CD4-positive, alpha-beta T cell treated with Interleukin-17A for 1 hour (primary cell): ENCODE data around the gene TM4SF1.

Source experiments
- DNase-seq: peaks from one replicate; pipeline ENCODE4 v3.0.0-alpha.2; 2020

The TM4SF1 gene

DNA sequence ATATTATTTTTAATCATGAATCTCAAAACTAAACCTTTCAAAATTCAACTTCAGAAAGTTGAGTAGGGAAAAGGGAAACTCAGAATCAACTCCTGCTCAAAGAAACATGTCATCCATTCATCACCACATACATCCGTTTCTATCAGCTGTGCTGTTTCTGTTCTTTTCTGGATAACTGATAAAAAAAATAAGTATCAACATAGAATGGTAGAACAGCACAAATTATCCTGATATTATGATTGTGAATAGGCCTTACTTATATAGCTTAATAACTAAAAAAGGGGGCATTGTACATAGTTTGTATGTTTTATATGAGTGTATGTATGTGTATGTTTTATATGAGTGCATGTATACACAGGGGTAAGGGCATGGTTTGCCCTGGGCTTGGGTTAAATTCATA is 3.1 kb downstream of the TM4SF1 start:
- no peak for DNase-seq

DNA sequence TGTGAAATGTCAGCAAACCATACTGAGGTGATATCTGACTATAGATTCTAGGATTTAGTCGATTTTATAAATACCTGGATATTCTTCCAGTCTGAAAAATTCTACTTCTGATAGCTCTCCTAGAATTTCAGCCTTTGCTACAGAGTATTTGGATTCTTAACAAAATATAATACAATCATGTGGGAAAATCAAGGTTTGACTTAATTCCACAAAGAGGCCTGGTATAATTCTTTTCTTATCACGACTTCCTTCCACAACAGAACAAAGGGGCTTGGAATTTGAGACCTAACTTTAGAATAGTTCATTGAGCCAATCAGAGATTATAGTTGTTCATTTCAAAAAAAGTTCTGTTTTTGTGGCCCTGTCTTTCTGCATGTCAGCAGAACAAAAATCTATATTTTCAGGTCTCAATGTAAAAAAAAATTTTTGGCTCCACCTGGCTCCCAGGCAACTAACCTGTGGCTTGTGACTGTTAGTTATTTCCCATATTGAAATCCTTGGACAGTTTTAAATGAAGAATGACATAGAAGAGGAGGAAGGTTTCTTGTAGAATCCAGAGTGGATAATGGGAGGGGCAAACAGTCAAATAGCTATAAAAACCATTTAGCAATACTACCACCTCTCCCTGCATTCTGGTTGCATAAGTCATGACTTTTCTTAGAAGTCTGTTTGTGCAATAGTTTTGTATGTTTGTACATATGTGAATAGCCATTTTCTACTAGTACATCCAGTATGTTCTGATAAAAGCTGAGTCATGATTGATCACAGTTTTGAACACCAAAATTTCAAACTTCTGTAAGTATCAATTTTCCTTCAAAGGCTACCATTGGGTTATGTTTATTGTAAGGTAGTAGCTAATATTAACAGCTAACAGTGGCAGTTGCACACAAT is 4.0 kb downstream of the TM4SF1 start:
- DNase-seq = no peak

DNA sequence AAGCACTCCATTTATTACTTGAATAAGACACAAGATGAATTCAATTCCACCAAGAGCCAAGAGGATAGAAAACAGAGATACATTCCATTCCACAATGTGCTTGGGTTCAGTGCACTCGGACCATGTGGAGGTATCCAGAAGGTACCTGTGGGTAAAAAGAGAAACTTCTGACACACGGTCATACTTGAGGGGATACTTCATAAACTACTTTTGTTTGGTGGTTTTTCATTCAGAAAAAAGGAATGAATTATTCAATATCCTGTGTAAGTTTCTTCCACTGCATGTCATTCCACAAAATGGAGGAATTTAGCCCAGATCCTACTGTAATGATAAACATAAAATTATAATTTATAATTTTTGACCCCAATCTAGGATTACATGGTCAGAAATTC is 5.7 kb downstream of the TM4SF1 start:
- DNase-seq = no peak

DNA sequence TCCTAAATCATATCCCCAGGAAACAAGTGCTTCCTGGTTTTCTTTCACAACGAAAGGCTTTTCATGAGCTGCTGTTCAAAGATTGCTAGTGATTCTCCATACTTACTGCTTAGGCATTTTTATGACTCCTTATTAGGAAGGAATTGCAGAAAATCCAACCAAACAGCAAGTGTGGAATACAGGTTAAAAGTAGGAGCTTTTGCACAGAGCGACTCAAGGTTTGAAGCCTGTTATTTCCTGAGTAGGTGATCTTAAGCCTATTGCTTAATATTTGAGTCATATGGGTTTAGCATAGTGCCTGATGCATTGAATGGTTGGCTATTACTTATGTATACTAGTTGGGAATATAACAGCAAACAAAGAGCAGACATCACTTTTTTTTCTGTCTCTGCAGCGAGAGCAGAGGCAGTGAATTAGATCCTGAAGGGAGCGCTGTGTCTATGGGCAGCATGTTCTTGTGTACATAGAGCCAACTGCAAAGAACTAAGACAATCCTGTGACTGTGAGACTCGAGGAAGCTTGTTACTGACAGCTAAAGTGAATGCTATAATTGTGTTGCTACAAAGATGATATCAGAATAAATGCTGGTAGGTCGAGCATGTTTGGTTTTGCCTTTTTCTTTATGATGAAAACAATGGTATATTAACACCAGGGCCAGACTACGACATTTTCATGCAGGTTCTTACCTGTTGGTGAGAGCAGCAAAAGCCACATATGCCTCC is 6.3 kb downstream of the TM4SF1 start:
- DNase-seq = no peak

DNA sequence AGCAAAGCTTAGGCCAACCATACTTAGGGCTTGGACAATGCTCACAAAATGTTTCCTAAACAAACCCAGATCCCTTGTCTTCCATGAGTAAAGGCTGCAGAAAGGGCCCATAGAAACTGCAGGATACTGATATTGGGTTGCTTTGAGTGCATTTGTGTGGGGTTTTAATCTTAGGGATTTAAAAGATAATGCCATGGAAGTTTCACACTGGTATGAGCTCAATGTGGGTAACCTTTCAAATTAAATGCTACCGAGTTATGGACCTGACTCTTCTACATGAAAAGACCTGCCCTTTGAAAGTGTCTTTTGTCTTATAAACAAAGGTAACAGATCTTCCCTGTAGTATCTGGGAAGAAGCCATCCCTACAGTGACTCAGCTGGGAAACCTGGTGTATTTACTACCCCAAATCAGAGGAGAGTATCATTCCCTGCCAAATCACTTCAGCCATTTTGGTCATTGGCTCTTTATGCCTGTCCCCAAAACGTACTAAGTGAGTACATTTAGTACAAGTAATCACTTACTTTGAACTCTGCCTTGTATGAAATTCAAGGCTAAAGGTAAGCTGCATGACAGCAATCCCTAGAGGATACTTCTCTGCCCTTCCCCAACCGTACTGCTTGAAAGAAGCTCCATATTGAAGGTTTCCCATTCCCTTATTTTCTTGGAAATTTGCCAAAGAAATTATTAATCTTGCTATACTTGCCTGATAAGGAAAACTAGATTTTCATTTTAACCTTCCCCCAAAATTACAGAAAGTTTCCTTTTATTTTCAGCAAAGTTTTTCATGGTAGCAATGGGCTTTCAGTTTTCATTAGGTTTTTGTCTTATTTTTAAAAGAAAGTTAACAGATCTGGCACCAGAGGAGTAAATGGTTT is 7.2 kb downstream of the TM4SF1 start:
- no peak for DNase-seq

DNA sequence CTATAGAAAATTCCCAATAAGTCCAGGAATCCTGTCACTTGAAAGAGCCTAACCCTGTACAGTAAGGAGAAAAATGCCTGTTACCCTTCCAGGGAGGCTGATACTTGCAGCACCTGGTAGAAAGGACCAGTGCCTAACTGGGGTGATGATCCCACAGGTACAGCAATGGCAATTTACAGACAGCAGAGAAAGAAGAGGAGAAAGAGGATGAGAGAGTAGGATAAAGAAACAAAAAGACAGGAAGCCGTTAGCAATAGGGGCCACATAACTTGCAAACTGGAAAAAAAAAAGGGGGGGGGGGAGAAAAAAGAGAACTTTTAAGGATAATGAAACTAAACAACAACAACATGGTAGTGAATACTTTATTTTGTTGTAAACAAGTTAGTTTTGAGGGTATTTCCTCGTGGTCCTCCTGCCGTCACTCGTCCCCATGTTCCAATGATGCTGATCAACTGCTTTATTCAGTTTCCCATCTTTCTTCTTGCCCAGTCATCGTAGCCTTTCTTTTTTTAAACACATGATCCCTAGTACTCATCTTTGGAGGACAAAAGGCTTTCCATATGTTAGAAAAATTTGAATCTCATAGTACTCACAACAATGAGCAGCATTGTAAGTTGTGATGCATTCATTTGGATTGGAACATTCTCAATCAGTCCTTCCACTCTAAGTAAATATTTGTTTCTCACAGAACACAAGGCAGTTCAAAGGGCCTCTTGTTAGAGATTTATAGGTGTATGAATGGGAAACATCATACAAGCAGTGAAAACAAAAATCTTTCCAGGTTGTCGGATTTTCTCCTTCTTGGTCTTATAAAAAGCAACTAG is 8.6 kb downstream of the TM4SF1 start:
- no peak for DNase-seq

DNA sequence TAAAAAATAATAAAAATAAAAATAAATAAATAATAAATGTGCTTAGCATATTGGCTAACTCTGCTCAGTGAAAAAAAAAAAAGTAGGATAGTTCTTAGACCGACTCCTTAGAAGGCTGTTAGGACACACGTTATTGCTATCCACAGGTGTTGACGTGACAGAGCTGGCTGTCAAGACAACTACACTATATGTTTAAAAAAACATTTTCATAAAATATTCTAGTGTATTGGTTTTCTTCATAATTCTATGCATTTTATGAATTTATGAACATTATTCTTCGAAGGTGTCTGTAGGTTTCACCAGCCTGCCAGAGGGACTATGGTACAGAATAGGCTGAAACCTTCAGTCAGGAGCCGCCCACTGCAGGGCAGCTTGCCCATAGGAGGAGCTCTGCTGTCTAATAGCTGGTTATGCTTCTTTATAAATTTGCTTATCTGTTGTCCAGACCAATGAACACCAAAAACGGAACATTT is 9.2 kb downstream of the TM4SF1 start:
- DNase-seq = no peak

DNA sequence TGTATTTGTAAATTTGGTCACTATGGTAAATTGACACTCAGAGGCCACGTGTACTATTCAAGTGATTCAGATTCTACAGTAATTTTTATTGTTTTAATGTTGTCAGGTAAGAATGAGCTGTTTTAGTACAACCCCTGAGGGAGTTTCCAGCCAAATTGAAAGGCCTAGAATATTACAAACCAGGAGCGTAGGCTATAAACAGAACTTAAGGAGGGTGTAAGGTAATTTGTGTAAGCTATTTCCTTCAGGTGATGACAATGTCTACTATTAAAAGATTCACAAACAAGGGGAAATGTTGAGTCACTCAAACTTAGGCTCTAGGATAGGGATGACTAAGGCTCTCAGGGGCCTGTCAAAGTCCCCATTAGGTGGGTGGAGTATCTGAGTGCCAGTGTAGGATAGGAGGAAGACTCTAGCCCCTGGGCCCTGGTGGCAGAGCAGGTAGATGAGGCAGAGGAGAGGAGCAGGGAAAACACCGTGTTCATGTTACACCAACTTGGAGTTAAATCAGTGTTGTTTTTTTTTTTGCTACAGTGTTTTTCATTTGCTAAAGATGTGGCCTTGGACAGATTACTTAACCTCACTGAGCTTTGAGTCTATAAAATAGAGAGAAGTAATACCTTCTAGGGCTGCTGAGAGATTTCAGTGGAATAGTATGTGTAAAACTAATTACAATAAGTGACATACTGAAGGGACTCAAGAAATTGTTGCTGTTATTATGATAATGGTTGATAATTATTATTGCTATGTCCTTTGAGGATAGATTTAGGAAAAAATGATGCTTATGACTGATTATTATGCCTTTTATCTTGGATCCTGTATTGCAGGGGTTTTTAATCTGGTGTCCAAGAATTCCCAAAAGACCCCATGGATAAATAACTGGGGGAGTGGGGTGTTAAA is 10.3 kb downstream of the TM4SF1 start:
- no peak for DNase-seq

DNA sequence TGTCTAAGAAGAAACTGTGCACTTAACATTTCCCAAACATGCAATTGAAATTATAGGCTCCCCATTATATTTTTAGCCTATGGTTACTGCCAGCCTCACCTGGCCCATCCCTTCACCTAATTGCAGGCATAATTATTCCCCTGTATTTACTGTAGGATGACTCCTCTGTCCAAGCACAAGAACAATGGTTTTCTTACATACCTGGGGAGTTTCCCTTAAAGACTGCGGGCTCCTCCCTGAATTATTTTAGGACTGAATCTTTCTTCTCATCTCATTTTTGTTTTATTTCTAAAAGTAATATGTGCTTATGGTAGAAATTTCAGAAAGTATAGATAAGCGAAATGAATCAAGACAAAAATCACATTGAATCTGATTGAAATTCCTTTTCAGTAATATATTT is 11.4 kb downstream of the TM4SF1 start:
- no peak for DNase-seq

DNA sequence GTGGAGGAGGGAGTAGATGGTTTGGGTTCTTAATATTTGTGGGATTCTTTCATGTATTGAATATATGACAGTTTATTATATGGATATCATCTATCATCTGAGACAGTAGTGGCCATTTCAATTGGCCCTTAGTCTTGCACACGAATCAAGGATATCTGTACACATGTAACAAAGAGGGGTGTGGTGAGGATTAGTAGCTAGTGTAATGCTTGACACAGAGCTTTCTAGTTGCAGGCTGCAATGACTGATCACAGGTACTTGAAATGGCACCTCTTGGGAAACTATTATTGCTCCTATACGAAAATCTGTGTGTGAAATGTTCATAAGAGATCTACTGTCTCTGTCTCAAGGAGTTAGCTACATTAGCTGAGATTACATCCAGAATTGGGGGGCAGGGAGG is 12.8 kb downstream of the TM4SF1 start:
- no peak for DNase-seq

DNA sequence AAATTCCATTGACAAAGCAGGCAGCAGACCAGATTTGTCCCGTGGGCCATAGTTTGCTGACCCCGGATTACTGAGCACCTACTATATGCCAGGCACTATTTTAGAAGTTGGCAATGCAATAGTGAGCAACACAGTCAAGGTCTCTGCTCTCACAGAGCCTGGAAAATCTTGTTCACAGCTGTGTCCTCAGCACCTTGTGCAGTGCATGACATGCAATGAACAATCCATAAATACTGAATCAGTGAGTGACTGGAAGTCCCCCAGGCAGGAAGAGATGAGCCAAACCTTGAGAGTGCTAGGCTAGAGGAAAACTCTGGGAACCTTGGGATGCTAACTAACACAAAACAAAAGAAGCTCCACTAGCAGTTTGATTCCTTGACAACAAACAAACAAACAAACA is 14.4 kb downstream of the TM4SF1 start:
- no peak for DNase-seq

DNA sequence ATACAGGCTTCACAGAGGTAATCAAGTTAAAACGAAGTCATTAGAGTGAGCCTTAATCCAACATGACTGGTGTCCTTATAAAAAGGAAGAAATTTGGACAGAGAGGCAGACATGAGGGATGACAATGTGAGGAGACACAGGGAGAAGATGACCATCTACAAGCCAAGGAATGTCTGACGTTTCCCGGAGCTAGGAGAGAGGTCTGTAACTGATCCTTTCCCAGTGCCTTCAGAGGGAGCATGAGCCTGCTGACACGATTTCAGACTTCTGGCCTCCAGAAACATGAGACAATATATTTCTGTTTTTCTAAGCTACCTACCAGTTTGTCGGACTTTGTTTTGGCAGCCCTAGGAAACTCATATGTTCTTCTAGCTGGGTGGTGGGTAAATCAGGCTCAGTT is 15.1 kb downstream of the TM4SF1 start:
- DNase-seq = no peak

DNA sequence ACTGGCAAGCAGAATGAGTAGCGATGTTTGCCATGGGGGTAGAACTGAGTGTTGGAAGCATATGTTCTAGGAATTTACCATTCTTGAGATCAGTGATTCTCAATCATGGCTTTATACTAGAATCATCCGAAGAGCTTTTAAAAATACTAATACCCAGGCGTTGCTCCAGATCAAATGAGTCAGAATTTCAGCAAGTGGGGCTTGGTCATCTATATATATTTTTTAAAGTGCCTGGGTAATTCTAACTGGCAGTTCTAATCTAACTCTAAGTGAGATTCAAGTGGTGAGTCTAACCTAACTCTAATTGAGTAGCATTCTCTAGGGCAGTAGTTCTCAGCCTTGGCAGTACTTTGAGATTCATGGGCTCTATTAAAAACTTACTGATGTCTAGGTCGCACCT is 20.8 kb downstream of the TM4SF1 start:
- DNase-seq = no peak

DNA sequence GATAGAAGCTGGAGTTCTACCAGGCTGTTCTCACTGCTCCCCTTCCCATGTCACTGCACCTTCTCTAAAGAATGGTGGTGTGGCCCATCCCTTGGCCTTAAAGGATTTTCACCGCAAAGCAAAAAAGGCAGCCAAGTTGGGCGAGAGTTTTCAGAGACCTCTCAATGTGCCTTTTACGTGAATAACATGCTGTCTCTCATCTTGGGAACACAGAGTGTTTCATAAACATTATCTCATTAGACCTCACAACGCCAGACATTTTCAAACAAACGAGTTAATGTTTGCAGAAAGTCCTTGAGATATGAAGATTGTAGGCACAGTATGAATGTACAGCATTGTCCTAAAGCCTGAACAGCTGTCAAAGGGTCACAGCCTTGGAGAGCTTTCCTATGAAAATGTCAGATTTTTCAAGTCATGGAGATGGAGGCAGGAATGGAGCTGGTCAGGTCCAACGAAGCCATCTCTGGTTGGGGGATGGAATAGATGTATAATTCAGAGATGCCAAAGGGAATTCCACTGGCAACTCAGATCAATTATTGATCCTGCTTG is 21.3 kb downstream of the TM4SF1 start:
- DNase-seq = no peak

DNA sequence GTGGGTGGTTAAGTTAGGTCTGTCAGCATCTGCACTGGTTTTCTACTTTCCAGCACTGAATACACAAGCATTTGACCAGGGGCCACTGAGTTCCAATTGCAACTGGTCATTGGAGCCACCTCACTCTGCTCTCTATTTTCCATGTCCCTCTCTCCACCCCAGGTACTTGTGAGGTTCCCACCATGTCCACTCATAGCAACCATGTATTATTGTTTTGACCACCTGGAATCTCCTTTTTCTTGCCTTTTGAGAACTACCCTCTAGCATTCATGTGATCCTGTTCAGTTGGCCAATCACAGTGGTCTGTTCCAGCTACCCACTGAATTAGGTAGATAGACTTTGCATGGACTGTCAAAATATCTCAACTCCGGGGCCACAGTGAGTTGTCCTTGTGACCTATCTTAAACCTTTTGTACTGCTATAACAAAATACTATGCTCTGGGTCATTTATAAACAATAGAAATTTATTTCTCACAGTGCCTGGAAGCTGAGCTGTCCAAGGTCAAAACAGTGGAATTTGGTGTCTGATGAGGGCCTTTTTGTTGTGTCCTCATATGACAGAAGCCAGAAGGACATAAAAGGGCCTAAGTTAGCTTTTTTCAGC is 23.8 kb downstream of the TM4SF1 start:
- no peak for DNase-seq

DNA sequence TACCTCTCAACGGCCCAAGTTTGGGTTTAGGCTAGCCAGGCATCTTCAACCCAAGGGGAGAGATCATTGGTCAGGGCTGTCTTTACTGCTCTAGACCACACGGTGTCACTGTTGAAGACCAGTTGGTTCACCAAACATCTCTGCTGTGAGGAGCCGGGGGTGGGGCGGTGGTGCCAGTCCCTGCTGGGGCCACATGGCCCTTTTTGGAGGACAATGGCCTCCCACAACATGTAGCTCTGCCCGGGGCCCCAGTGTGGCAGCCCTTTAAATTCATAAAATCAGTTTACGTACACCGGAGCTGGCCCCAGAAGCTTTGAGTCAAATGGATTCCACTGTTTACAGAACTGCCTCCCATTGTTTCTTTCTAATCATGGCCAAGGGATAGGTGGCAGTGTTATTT is 24.9 kb downstream of the TM4SF1 start:
- peak; percentile 19 for DNase-seq

DNA sequence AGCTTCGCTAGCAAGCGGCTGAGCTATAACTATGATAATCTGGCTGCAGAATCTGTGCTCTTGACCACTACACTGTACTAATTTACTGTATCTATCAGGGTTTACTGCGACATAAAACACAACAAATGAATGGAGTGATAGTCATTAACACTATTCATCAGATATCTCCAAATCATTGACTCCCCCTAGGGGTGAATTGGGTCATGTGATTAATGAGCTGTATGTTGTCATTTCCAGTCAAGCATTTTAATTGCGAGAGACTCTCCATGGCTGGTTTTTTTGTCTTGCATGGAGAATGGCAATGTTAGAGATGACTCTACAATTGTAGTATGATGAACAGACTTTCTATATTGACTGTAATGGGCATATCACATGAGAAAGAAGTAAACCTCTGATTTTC is 33.5 kb downstream of the TM4SF1 start:
- DNase-seq = peak; percentile 10

DNA sequence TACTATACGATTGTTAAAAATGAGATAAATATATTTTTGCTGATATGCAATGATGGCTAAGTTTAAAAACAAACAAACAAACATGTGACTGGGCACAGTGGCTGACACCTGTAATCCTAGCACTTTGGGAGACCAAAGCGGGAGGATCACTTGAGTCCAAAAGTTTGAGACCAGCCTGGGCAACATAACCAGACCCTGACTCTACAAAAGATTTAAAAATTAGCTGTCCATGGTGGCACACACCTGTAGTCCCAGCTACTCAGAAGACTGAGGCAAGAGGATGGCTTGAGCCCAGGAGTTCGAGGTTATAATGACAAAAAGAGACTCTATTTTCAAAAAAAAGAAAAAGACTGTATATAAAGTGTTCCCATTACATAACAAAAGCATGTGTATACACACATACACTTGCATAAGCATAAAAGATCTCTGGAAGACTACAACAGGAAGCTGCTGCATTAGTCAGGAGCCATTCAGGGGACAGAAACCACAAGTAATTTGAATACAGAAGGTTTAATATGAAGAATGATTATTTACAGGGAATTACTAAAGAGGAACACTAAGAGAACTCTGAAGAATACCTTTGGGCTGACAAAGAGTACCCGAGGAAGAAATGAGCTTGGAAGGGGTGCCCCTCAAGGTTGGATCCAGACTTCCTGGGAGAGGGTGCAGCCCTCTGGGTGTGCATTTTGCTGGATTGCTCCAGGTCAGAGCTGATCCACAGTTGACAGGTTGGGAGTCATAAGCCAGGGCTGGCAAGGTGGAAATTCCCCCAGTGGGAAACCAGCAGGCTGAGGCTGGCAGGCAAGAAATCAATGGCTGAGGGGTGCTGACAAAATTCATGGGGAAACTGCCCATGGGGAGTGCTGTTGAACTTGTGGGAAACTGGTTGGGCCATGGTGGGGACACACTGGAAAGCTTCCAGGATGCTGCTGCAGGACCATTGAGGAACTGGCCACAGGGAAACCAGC is 34.8 kb downstream of the TM4SF1 start:
- DNase-seq = no peak

DNA sequence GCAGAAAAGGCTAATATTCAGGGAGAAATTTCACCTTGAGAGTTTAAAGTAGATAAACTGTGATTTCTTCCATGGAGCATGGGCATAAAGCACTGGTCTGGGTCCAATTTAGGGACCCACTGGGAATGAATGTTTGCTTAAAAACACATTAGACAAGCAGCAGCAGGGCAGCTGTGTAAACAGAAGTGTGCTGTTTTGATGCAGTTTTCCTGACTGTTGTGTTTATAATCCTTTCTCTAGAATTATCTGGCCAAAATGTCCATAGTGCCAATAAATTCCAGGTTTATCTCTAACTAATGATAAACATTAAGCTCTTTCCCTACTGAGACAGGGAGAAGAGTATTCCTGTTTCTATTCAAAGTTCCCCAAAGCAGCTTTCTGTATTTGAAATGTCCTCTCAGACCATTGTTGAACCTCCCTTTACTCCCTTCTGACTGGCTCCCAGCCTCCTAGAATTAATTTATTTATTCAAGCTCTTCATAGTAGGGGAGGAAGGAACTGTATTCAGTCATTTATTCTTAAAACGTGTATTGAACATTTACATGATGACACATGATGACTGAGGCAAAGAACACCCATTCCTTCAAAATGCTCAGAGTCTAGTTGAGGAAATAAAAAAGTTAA is 37.0 kb downstream of the TM4SF1 start:
- no peak for DNase-seq
